Thyroid gland (tissue), 4 donors: Measurements from ENCODE around the gene LIMCH1. TPM values are rescaled to one million over a fixed set of nuclear protein-coding genes. Genes with fewer than 3 reads are reported as not detected.

Experiments used
- DNase-seq, 2 donors: peaks; one replicate each; pipeline ENCODE4 v3.0.0-alpha.2; 2019
- H3K27ac ChIP-seq, 3 donors: fragments of 200-600 bp; sonication (generic); 1 replicate in 2 of 3; 2 replicates in 1 of 3; pipeline ENCODE4 v1.5.1; 2016 to 2019; ENCODE audit warnings: mild to moderate bottlenecking in 1 of 3, moderate library complexity in 1 of 3
- H3K27me3 ChIP-seq: fragments of 200-600 bp; sonication (generic); one replicate; pipeline ENCODE4 v1.5.1; 2019
- H3K36me3 ChIP-seq, 2 donors: fragments of 200-600 bp; sonication (generic); one replicate each; pipeline ENCODE4 v1.5.1; 2016 to 2019
- H3K4me1 ChIP-seq, 2 donors: fragments of 200-600 bp; sonication (generic); one replicate each; pipeline ENCODE4 v1.5.1; 2017 to 2019
- H3K4me3 ChIP-seq, 3 donors: fragments of 200-600 bp; sonication (generic); replicated peaks in 1 of 3; 1 replicate in 2 of 3; 2 replicates in 1 of 3; pipeline ENCODE4 v1.5.1; 2016; ENCODE audit warnings: mild to moderate bottlenecking in 1 of 3
- H3K9me3 ChIP-seq: fragments of 200-600 bp; sonication (generic); one replicate; pipeline ENCODE4 v1.5.1; 2017
- POLR2A ChIP-seq, 2 donors: fragments of 450-650 bp; IDR thresholded peaks; one replicate each; pipeline ENCODE4 v1.6.1; 2017; ENCODE audit warnings: antibody characterized with exemption in 2 of 2, mild to moderate bottlenecking in 2 of 2, moderate library complexity in 1 of 2
- WGBS, 2 donors: methylation state at CpG; one replicate each; pipeline ENCODE4 v1.1.5; 2017; 5-methylcytosine and 5-hydroxymethylcytosine counted together
- intact Hi-C: fragments of 100-400 bp; cut with DNase I; formaldehyde crosslinking; loops from one replicate; pipeline ENCODE4 v1.15.1; 2023
- total RNA-seq, 4 donors: library from RNA; depleted of rRNA; stranded (reverse); fragments of >200 nt; gene quantifications; one replicate each; pipeline ENCODE4 v1.2.3, GENCODE V29; 2016
- TF ChIP-seq, protein P1 (sequence below), 6 experiments: fragments of 200-600 bp in 3 of 6; fragments of 450-650 bp in 3 of 6; sonication (generic) in 3 of 6; IDR thresholded peaks; one replicate each; pipeline ENCODE4 v1.5.1; 2016 to 2019; ENCODE audit warnings: antibody characterized with exemption in 6 of 6, mild to moderate bottlenecking in 2 of 6, inconsistent platforms in 1 of 6, moderate library complexity in 1 of 6

LIMCH1 gene
- total RNA-seq, 4 donors from 2014 or later = 136 to 267 (median 156) TPM

DNA sequence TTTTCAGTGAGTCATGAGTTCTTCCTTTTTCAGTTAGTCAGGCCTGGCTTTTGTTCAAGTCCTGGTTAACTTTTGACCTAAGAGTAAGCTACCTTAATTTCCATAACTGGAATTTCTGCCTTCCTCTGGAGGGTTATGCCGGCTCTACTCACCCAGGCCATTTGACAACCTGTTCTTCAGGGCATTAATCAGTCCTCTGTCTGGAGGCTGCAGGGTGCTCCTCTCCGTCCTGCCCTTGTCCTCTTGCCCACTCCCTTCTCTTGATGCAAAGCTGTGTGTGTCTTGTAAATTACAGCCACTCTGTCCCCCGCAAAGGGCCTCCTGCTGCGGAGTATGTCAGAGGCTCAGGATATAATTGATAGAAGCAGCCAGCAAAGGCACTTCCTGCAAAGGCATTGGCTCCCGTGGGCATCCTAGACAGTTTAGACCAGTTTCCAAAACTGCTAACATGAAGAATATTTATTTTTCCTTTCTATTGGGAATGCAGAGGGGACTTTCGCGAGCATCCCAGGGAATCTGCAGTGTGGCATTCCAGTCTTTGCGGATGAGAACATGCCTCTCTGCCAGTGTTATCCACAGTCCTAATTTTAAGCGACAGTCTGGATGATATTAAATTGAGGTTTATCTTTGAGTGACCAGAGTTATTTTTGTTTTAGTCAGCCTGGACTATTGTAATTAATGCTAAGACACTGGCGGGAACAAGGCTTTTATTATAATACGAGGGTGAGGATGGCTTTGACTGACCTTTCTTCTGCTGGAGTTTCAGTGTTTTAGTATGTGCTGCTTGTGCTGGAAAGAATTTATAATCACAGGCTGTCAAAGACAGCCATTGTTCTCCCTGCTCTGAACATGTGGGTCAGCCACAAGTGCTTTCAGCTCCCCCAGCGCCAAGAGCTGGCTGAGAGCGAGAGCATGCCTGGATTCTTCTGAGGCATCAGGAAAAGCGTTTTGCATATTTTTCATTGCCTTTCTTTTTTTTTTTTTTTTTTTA is 74.2 kb downstream of the LIMCH1 start:
- H3K36me3 ChIP-seq = no peaks in the 10 kb centered on the region
- no peaks in the 10 kb centered on the region for H3K27me3 ChIP-seq
- peaks cover 27 to 29% of the 10 kb centered on the region in 2 donors for H3K4me1 ChIP-seq
- H3K4me3 ChIP-seq = no peak overlapping the region
- H3K9me3 ChIP-seq = no peaks in the 10 kb centered on the region
- WGBS, 2 donors = 26 to 30% methylated on average over 13 to 14 of the region's 14 CpGs
- peak overlapping the region; percentile 53 to 79 (median 63) for H3K27ac ChIP-seq
- intact Hi-C loops = no loop called here
- TF ChIP-seq, protein P1, sequence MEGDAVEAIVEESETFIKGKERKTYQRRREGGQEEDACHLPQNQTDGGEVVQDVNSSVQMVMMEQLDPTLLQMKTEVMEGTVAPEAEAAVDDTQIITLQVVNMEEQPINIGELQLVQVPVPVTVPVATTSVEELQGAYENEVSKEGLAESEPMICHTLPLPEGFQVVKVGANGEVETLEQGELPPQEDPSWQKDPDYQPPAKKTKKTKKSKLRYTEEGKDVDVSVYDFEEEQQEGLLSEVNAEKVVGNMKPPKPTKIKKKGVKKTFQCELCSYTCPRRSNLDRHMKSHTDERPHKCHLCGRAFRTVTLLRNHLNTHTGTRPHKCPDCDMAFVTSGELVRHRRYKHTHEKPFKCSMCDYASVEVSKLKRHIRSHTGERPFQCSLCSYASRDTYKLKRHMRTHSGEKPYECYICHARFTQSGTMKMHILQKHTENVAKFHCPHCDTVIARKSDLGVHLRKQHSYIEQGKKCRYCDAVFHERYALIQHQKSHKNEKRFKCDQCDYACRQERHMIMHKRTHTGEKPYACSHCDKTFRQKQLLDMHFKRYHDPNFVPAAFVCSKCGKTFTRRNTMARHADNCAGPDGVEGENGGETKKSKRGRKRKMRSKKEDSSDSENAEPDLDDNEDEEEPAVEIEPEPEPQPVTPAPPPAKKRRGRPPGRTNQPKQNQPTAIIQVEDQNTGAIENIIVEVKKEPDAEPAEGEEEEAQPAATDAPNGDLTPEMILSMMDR (IDR thresholded peaks at IDR 0.05) = peak in 1 of 6 experiments; percentile 5
- TF ChIP-seq POLR2A (IDR thresholded peaks at IDR 0.05) = peak in 1 of 2 donors; percentile 26
- peak; percentile 89 to 92 for DNase-seq

DNA sequence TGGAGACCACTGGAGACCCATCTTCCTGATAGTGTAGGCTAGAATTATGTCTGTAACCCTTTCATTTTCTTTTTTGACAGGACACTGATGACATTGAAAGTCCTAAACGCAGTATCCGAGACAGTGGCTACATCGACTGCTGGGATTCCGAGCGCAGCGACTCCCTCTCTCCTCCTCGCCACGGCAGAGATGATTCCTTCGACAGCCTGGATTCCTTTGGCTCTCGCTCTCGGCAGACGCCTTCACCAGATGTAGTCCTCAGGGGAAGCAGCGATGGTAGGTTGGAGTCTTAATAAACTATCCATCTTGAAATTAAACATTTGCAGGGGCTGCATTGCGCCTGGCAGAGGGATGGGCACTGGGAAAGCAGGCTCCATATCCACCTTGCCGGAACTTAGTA is 75.4 kb downstream of the LIMCH1 start:
- no peaks in the 10 kb centered on the region for H3K36me3 ChIP-seq
- H3K4me1 ChIP-seq = peaks cover 27 to 29% of the 10 kb centered on the region in 2 donors
- 52 to 64% methylated on average over 15 of the region's 15 CpGs for WGBS, 2 donors
- DNase-seq = no peak
- no peaks in the 10 kb centered on the region for H3K9me3 ChIP-seq
- H3K4me3 ChIP-seq = no peak overlapping the region
- intact Hi-C loops = no loop called here
- peak overlapping the region; percentile 1 to 79 (median 63) for H3K27ac ChIP-seq
- TF ChIP-seq POLR2A (IDR thresholded peaks at IDR 0.05) = no peak
- TF ChIP-seq, protein P1 (IDR thresholded peaks at IDR 0.05) = no peak
- H3K27me3 ChIP-seq = no peaks in the 10 kb centered on the region

DNA sequence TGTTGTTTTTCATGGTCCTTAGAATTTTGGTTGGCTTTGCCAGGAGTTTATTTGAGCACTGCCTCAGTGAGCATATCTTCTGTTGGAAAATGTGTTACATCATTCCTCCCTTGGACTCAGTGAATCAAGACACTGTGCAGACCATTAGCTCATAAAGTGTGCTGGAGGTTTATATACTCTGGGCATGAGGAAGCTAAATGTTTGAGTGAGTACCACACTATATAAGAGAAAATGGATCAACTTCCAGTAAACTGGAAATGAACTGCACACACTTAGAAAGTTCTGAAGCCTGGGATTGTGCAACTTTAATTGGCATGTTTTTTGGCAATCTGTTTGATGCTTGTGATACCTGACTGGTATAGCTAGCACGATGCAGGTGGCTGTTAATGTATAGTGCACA is 75.9 kb downstream of the LIMCH1 start:
- 24 to 35% methylated on average over 1 of the region's 1 CpG for WGBS, 2 donors
- peak in 1 of 2 donors; percentile 5 for TF ChIP-seq POLR2A (IDR thresholded peaks at IDR 0.05)
- TF ChIP-seq, protein P1 (IDR thresholded peaks at IDR 0.05) = no peak
- intact Hi-C loops = no loop called here
- H3K4me3 ChIP-seq = no peak overlapping the region
- peak overlapping the region in 2 of 3 donors; percentile 63 to 79 for H3K27ac ChIP-seq
- no peak for DNase-seq
- H3K36me3 ChIP-seq = no peaks in the 10 kb centered on the region
- peaks cover 27 to 29% of the 10 kb centered on the region in 2 donors for H3K4me1 ChIP-seq
- no peaks in the 10 kb centered on the region for H3K9me3 ChIP-seq
- H3K27me3 ChIP-seq = no peaks in the 10 kb centered on the region

DNA sequence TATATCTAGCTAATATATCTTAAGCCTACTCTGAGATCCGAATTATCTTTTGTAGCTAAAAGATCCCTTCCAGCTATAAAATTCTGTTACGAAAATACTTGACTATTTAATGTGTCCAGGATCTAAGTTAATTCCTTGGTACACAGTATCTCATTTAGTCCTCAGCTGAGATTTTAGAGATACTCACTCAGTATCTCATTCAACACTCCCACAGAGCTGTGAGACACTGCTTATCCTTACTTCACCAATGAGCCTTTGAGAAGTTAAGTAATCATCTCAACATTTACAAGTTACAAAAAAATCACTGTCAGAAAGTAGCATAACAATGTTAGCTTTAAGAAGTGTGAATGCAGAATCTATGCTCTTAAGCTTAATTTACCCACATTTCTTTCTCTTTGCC is 76.6 kb downstream of the LIMCH1 start:
- TF ChIP-seq POLR2A (IDR thresholded peaks at IDR 0.05) = no peak
- TF ChIP-seq, protein P1 (IDR thresholded peaks at IDR 0.05) = no peak
- DNase-seq = no peak
- H3K9me3 ChIP-seq = no peaks in the 10 kb centered on the region
- H3K36me3 ChIP-seq = peaks cover 4 to 7% of the 10 kb centered on the region in 2 donors
- 92 to 99% methylated on average over 2 of the region's 2 CpGs for whole genome bisulfite sequencing, 2 donors
- peaks cover 27 to 29% of the 10 kb centered on the region in 2 donors for H3K4me1 ChIP-seq
- no peaks in the 10 kb centered on the region for H3K27me3 ChIP-seq
- intact Hi-C loops = no loop called here
- no peak overlapping the region for H3K27ac ChIP-seq
- H3K4me3 ChIP-seq = no peak overlapping the region

DNA sequence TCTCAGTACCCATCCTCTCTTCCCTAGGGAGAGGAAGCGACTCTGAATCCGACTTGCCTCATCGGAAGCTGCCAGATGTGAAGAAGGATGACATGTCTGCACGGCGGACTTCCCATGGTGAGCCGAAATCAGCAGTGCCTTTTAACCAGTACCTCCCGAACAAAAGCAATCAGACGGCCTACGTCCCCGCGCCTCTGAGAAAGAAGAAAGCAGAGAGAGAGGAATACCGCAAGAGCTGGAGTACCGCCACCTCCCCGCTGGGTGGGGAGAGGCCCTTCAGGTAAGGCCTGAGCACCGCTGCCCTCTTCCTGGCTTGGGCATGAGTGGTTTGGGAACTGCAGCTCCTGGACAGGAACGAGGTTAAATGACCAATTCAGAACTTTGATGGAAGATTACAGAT is 81.2 kb downstream of the LIMCH1 start:
- WGBS, 2 donors = 88 to 93% methylated on average over 16 of the region's 16 CpGs
- Histone ChIP-seq H3K9me3 (no peaks in the 10 kb centered on the region), H3K27me3 (no peaks in the 10 kb centered on the region), H3K36me3 (peaks cover 4 to 10% of the 10 kb centered on the region in 2 donors), H3K27ac (no peak overlapping the region), H3K4me3 (no peak overlapping the region), H3K4me1 (peaks cover 4 to 13% of the 10 kb centered on the region in 2 donors)
- intact Hi-C loops = no loop called here
- TF ChIP-seq, protein P1 (IDR thresholded peaks at IDR 0.05) = no peak
- no peak for TF ChIP-seq POLR2A (IDR thresholded peaks at IDR 0.05)
- DNase-seq = no peak
